ENCODE measurements around the gene KIAA1328. TPM values are rescaled to one million over a fixed set of nuclear protein-coding genes. Genes with fewer than 3 reads are reported as not detected.

Gene KIAA1328
- total RNA-seq, 1 donor from 2014 or later, result 11.5 TPM

DNA sequence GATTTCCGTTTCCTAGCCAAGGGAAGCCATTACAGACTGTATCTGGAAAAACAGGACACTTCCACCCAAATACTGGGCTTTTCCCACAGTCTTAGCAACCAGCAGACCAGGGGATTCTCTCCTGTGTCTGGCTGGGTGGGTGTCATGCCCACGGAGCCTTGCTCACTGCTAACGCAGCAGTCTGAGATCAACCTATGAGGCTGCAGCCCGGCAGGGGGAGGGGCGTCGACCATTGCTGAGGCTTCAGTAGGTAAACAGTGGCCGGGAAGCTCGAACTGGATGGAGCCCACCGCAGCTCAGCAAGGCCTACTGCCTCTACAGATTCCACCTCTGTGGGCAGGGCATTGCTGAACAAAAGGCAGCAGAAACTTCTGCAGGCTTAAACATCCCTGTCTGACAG is 131.1 kb downstream of the KIAA1328 start:
- no peak for DNase-seq (ENCODE audit: low spot score)
- Mint-ChIP-seq H3K4me3 (no peak overlapping the region), H3K36me3 (peaks cover 21% of the 10 kb centered on the region), H3K27me3 (ENCODE audit: insufficient read depth, low read depth) (peaks cover 2% of the 10 kb centered on the region), H3K9me3 (peaks cover 9% of the 10 kb centered on the region), H3K27ac (no peak overlapping the region), H3K4me1 (no peaks in the 10 kb centered on the region)
- no peak overlapping the region for H2AFZ ChIP-seq (replicated peaks)
- H3K4me1 ChIP-seq, result no peaks in the 10 kb centered on the region
- no peaks in the 10 kb centered on the region for H4K20me1 ChIP-seq (ENCODE audit: low read depth)
- no peak overlapping the region for H3K4me3 ChIP-seq
- H3K27ac ChIP-seq, result no peak overlapping the region
- H3K79me2 ChIP-seq (ENCODE audit: low read depth), result no peaks in the 10 kb centered on the region
- peaks cover 5% of the 10 kb centered on the region for H3K9me3 ChIP-seq (ENCODE audit: low read depth)
- no peak overlapping the region for H3K4me2 ChIP-seq
- H3K9ac ChIP-seq, result no peak overlapping the region
- H3F3A ChIP-seq (ENCODE audit: low read depth), result no peaks in the 10 kb centered on the region
- peaks cover 5% of the 10 kb centered on the region for H3K36me3 ChIP-seq
- no peaks in the 10 kb centered on the region for H3K27me3 ChIP-seq
- TF ChIP-seq EZH2 (IDR thresholded peaks at IDR 0.05) (no peak), EZH2phosphoT487 (IDR thresholded peaks at IDR 0.05) (no peak)
- TF ChIP-seq, protein P1, sequence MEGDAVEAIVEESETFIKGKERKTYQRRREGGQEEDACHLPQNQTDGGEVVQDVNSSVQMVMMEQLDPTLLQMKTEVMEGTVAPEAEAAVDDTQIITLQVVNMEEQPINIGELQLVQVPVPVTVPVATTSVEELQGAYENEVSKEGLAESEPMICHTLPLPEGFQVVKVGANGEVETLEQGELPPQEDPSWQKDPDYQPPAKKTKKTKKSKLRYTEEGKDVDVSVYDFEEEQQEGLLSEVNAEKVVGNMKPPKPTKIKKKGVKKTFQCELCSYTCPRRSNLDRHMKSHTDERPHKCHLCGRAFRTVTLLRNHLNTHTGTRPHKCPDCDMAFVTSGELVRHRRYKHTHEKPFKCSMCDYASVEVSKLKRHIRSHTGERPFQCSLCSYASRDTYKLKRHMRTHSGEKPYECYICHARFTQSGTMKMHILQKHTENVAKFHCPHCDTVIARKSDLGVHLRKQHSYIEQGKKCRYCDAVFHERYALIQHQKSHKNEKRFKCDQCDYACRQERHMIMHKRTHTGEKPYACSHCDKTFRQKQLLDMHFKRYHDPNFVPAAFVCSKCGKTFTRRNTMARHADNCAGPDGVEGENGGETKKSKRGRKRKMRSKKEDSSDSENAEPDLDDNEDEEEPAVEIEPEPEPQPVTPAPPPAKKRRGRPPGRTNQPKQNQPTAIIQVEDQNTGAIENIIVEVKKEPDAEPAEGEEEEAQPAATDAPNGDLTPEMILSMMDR (IDR thresholded peaks at IDR 0.05), result no peak

DNA sequence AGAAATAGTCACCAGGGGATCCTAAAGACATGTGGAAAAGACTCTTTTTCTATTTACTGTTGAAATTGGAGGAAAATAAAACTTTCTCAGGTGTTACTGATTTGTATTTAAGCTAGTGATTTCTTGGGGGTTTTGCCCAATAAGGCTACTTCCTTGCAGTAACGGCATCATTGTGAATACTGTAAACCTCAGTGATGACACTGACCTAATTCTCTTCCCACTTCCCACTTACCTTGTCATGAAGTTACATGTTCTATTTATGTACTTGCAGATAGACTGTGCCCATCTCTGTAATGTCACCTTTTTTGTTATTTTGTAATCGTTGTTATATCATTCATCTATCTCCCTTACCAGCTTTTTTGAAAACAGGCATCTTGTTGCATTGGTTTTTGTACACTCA is 134.5 kb downstream of the KIAA1328 start:
- H3K36me3 Mint-ChIP-seq, result peaks cover 26% of the 10 kb centered on the region
- H3K27ac Mint-ChIP-seq, result no peak overlapping the region
- Histone ChIP-seq H4K20me1 (ENCODE audit: low read depth) (no peaks in the 10 kb centered on the region), H3K4me3 (no peak overlapping the region), H3K36me3 (peaks cover 5% of the 10 kb centered on the region), H3K27me3 (no peaks in the 10 kb centered on the region), H2AFZ (replicated peaks) (no peak overlapping the region), H3K4me2 (no peak overlapping the region), H3K79me2 (ENCODE audit: low read depth) (no peaks in the 10 kb centered on the region), H3K4me1 (no peaks in the 10 kb centered on the region), H3K27ac (no peak overlapping the region), H3F3A (ENCODE audit: low read depth) (no peaks in the 10 kb centered on the region), H3K9me3 (ENCODE audit: low read depth) (peaks cover 5% of the 10 kb centered on the region), H3K9ac (no peak overlapping the region)
- DNase-seq (ENCODE audit: low spot score), result no peak
- TF ChIP-seq EZH2 (IDR thresholded peaks at IDR 0.05) (no peak), EZH2phosphoT487 (IDR thresholded peaks at IDR 0.05) (no peak)
- TF ChIP-seq, protein P1 (IDR thresholded peaks at IDR 0.05), result no peak
- H3K4me3 Mint-ChIP-seq, result no peak overlapping the region
- peaks cover 2% of the 10 kb centered on the region for H3K27me3 Mint-ChIP-seq (ENCODE audit: insufficient read depth, low read depth)
- peaks cover 20% of the 10 kb centered on the region for H3K9me3 Mint-ChIP-seq
- H3K4me1 Mint-ChIP-seq, result no peaks in the 10 kb centered on the region

DNA sequence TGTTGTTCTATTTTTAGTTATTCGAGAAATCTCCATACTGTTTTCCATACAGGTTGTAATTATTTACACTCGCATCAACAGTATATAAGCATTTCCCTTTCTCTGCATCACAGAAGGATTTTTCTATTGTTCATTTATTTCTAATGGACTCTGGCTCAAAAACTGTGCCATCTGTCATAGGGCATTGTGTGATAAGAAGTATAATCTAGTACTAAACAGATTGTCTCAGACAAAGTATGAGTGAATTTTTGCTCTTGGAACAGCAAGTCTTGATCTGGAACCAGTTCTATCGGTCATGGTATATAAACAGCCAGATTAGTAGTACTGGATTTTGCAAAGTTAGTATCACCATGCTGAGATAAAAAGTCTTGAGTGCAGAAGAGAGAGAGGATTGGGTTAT is 145.8 kb downstream of the KIAA1328 start:
- no peak overlapping the region for H3K27ac ChIP-seq

More for the DNA sequence above, 145.8 kb downstream of the KIAA1328 start:
- no peaks in the 10 kb centered on the region for H3F3A ChIP-seq (ENCODE audit: low read depth)
- TF ChIP-seq, protein P1 (IDR thresholded peaks at IDR 0.05), result no peak
- TF ChIP-seq EZH2 (IDR thresholded peaks at IDR 0.05) (no peak), EZH2phosphoT487 (IDR thresholded peaks at IDR 0.05) (no peak)
- peaks cover 12% of the 10 kb centered on the region for H3K9me3 Mint-ChIP-seq
- no peak overlapping the region for H3K4me3 Mint-ChIP-seq
- H3K9ac ChIP-seq, result no peak overlapping the region
- no peaks in the 10 kb centered on the region for H3K27me3 Mint-ChIP-seq (ENCODE audit: insufficient read depth, low read depth)
- no peak for DNase-seq (ENCODE audit: low spot score)
- no peaks in the 10 kb centered on the region for H3K4me1 ChIP-seq
- H2AFZ ChIP-seq (replicated peaks), result no peak overlapping the region
- no peaks in the 10 kb centered on the region for H3K36me3 ChIP-seq
- H4K20me1 ChIP-seq (ENCODE audit: low read depth), result no peaks in the 10 kb centered on the region
- H3K4me3 ChIP-seq, result no peak overlapping the region
- no peaks in the 10 kb centered on the region for H3K79me2 ChIP-seq (ENCODE audit: low read depth)
- H3K36me3 Mint-ChIP-seq, result no peaks in the 10 kb centered on the region
- no peaks in the 10 kb centered on the region for H3K9me3 ChIP-seq (ENCODE audit: low read depth)
- H3K4me1 Mint-ChIP-seq, result no peaks in the 10 kb centered on the region
- no peak overlapping the region for H3K27ac Mint-ChIP-seq
- no peaks in the 10 kb centered on the region for H3K27me3 ChIP-seq
- no peak overlapping the region for H3K4me2 ChIP-seq

Measured in neural progenitor cell (in vitro differentiated cells).